Neutrophil (primary cell): ENCODE measurements around the gene ARHGAP6.

ENCODE experiments used
- H3K27ac ChIP-seq: fragments of 200-600 bp; sonication (generic); 2 replicates; pipeline ENCODE4 v1.5.1; 2016; ENCODE audit warnings: mild to moderate bottlenecking, moderate library complexity
- H3K27me3 ChIP-seq: fragments of 200-600 bp; sonication (generic); 2 replicates; pipeline ENCODE4 v1.6.0; 2016; ENCODE audit warnings: mild to moderate bottlenecking
- H3K36me3 ChIP-seq: fragments of 200-600 bp; sonication (generic); 2 replicates; pipeline ENCODE4 v1.5.1; 2017
- H3K4me1 ChIP-seq, 2 experiments: fragments of 200-600 bp in 1 of 2; sonication (generic) in 1 of 2; 1 replicate in 1 of 2; 2 replicates in 1 of 2; pipeline versions ENCODE4 v1.5.1 to v1.6.1; 2013 to 2016; ENCODE audit warnings: low read depth in 1 of 2, low read length in 1 of 2, mild to moderate bottlenecking in 1 of 2, moderate library complexity in 1 of 2; ENCODE audit not compliant: control insufficient read depth in 1 of 2, insufficient read depth in 1 of 2
- H3K4me3 ChIP-seq, 2 experiments: fragments of 200-600 bp in 1 of 2; sonication (generic) in 1 of 2; 1 replicate in 1 of 2; 2 replicates in 1 of 2; pipeline ENCODE4 v1.5.1; 2013 to 2016; ENCODE audit warnings: low read depth in 1 of 2, low read length in 1 of 2, mild to moderate bottlenecking in 1 of 2, moderate library complexity in 1 of 2
- H3K9me3 ChIP-seq: fragments of 200-600 bp; sonication (generic); 2 replicates; pipeline ENCODE4 v1.5.1; 2016
- CTCF ChIP-seq: fragments of 200-600 bp; sonication (generic); IDR thresholded peaks from 2 replicates; pipeline ENCODE4 v1.5.1; 2016; ENCODE audit warnings: antibody characterized with exemption

The ARHGAP6 gene

GRCh38 chrX:11478911-11479310 lies 186.8 kb downstream of the ARHGAP6 start:
- Histone ChIP-seq H3K27ac (no peak overlapping the region), H3K9me3 (no peaks in the 10 kb centered on the region), H3K4me3 (no peak overlapping the region), H3K27me3 (no peaks in the 10 kb centered on the region), H3K36me3 (no peaks in the 10 kb centered on the region), H3K4me1 (no peaks in the 10 kb centered on the region)
- TF ChIP-seq CTCF, result no peak

GRCh38 chrX:11478026-11478425 lies 187.7 kb downstream of the ARHGAP6 start:
- no peaks in the 10 kb centered on the region for H3K36me3 ChIP-seq

GRCh38 chrX:11474576-11474975 lies 191.1 kb downstream of the ARHGAP6 start:
- H3K36me3 ChIP-seq, result no peaks in the 10 kb centered on the region
- no peaks in the 10 kb centered on the region for H3K27me3 ChIP-seq
- no peak overlapping the region for H3K27ac ChIP-seq
- no peak for TF ChIP-seq CTCF
- H3K9me3 ChIP-seq, result no peaks in the 10 kb centered on the region
- H3K4me1 ChIP-seq, result no peaks in the 10 kb centered on the region
- H3K4me3 ChIP-seq, result no peak overlapping the region

More at GRCh38 chrX:11478026-11478425, 187.7 kb downstream of the ARHGAP6 start:
- TF ChIP-seq CTCF, result no peak
- no peak overlapping the region for H3K4me3 ChIP-seq
- no peaks in the 10 kb centered on the region for H3K9me3 ChIP-seq
- H3K27ac ChIP-seq, result no peak overlapping the region
- H3K27me3 ChIP-seq, result no peaks in the 10 kb centered on the region
- H3K4me1 ChIP-seq, result no peaks in the 10 kb centered on the region

- H3K27me3 ChIP-seq, result no peaks in the 10 kb centered on the region
- H3K36me3 ChIP-seq, result no peaks in the 10 kb centered on the region
- TF ChIP-seq CTCF, result no peak
- no peaks in the 10 kb centered on the region for H3K9me3 ChIP-seq
- H3K4me1 ChIP-seq, result no peaks in the 10 kb centered on the region
- H3K27ac ChIP-seq, result no peak overlapping the region
- H3K4me3 ChIP-seq, result no peak overlapping the region
These were observed 191.7 kb downstream of the ARHGAP6 start for GRCh38 chrX:11474021-11474420.

- no peak for TF ChIP-seq CTCF
- Histone ChIP-seq H3K27ac (no peak overlapping the region), H3K36me3 (no peaks in the 10 kb centered on the region), H3K9me3 (no peaks in the 10 kb centered on the region), H3K27me3 (no peaks in the 10 kb centered on the region), H3K4me1 (no peaks in the 10 kb centered on the region), H3K4me3 (no peak overlapping the region)
These were observed 192.8 kb downstream of the ARHGAP6 start for GRCh38 chrX:11472879-11473278.

- H3K9me3 ChIP-seq, result no peaks in the 10 kb centered on the region
- no peaks in the 10 kb centered on the region for H3K27me3 ChIP-seq
These were observed 193.3 kb downstream of the ARHGAP6 start for GRCh38 chrX:11472381-11472780.

More at GRCh38 chrX:11472381-11472780, 193.3 kb downstream of the ARHGAP6 start:
- H3K27ac ChIP-seq, result no peak overlapping the region
- no peak for TF ChIP-seq CTCF
- H3K4me3 ChIP-seq, result no peak overlapping the region
- H3K4me1 ChIP-seq, result no peaks in the 10 kb centered on the region
- no peaks in the 10 kb centered on the region for H3K36me3 ChIP-seq
